GM19452 (cell line): Measurements from ENCODE around the gene UBA52.

ENCODE experiments used
- ATAC-seq: cut with Tn5 transposase; IDR thresholded peaks from one replicate; pipeline ENCODE4 v1.9.1; 2021; ENCODE audit not compliant: unreplicated experiment

Gene UBA52

DNA sequence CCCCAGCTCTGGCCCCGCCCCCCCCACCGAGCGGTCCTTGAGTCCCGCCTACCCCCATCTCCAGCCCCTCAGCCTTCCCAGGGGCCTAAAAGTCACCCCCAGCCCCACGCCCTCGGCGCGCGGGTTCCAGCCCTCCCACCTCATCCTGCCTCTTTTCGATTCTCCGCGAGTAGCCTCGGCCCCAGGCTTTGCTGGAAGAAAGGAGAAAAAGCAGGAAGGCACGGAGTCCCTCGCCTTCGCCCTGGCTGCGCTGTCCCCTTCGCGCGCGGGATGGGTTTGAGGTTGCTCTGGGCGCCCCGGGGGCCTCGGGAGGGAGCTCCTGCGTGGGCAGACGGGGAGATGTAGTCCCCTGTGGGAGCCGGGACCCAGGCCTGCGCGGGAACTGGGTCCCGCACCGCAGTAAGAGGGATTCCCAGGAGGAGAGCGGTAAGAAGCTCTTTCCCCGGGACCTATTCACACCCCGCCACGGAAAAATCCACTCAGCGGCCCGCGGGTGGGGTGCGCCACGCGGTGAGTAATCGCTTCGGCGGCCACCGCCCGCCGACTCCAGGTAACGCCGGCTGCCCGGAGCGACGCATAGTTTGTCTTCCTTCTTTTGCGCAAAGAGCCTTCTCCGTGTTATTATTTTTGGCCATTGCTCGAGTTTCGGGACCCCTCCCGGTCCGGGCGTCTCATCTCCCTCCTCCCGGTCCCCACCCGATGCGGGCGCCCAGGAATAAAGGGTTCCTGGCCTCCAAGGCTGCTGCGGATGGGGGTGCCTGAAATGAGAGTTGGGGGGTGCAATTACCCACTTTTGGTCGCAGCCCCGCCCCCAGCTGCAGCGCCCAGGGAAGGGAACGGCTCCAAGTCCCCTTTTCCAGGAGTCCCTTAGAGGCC lies 35.8 kb downstream of the UBA52 start:
- no peak for ATAC-seq

DNA sequence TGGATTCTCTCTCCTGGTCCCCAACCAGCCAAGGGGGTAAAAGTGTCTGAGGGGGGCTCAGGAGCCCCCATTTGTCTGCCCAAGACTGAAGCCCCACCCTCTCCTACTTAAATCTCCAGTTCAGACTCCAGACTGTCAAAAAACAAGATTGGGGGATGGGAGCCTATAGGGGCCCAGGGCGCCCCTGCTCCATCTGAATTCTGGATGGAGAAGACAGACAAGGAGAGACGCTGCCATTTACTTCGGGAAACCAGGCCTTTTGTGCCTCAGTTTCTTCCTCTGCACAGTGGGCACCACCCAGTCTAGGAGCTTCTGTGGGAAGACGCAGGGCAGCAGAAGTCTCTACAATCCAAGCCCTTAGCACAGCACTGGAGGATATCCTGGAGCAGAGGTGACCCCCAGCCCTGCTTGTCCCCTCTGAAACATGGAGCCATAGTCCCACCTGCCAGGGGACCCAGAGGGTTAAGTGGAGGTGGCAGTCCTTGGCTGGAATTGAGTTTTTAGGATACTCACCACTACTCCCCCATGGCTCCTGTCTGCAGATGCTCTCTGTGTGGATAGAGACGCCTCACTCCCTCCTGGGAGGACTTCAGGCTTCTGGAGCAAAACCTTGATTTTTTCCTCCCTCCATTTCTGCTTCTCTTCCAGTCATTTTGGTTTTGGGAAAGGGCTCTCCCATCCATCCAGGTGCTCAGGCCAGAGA lies 36.6 kb downstream of the UBA52 start:
- no peak for ATAC-seq

DNA sequence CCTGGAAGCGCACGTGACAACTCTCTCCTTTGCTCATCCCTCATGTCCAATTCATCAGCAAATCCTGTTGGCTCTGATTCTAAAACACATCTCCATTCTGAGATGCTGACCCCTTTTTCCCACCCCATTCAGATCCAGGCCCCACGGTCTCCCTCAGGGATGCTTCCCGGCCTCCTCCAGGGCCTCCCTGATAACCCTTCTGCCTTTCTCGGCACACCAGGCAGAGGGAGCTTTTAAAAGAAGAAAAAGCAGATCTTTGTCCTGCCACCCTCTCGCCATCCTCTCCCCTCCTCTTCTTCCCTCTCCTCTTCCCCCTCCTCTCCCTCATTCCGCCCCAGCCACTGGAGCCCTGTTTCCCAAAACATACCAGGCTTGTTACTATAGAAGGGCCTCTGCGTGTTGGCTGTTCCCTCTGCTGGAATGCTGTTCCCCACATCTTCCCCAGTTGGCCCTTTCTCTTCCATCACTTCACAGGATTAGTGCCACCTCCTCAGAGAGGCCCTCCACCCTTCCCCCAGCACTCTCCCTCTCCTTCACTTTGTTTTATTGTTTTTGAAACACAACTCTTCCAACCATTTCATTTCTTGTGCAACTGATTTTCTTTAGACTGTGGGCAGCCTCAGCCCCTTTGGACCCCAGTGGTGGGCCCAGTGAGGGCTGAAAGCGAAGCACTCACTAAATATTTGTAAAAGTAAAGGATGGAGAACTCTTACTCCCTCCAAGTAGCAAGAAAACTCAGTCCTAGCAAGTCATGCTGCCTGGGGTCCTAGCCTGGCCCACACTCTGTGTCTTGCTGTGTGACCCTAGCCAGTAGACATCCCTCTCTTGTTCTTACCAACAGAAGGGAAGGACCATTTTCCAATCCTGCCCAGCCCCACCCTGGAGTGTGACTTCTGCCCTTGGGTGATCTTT lies 37.4 kb downstream of the UBA52 start:
- no peak for ATAC-seq

DNA sequence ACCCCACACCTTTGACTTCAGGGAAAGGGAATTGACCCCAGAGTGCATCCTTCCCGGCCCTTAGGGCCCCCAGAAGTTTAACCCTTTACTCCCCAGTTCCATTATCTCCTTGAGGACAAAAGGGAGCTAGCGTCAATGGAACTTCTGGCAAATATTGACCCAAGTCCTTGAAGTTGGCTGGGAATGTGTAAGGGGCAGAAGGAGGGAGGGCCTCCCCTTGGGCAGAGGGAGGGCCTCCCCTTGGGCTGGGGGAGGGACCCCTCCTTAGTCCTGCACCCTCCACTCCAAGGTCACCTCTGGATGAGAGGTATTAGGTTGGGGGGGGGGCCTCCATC lies 38.0 kb downstream of the UBA52 start:
- no peak for ATAC-seq

DNA sequence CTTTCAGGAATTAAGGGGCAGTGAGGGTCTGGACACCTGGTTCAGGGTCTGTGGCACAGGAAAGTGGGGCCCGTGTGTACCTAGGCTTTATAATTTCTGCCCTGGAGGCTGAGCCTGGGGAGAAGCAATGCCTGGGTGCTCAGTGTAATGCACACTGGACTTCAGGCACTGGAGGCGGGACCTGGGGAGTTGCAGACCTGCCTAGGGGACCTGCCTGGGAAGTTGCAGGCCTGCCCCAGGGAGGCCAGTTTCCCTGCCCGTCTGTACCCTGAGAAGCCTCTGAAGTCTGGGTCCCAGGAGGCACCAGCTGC lies 38.5 kb downstream of the UBA52 start:
- ATAC-seq: no peak

DNA sequence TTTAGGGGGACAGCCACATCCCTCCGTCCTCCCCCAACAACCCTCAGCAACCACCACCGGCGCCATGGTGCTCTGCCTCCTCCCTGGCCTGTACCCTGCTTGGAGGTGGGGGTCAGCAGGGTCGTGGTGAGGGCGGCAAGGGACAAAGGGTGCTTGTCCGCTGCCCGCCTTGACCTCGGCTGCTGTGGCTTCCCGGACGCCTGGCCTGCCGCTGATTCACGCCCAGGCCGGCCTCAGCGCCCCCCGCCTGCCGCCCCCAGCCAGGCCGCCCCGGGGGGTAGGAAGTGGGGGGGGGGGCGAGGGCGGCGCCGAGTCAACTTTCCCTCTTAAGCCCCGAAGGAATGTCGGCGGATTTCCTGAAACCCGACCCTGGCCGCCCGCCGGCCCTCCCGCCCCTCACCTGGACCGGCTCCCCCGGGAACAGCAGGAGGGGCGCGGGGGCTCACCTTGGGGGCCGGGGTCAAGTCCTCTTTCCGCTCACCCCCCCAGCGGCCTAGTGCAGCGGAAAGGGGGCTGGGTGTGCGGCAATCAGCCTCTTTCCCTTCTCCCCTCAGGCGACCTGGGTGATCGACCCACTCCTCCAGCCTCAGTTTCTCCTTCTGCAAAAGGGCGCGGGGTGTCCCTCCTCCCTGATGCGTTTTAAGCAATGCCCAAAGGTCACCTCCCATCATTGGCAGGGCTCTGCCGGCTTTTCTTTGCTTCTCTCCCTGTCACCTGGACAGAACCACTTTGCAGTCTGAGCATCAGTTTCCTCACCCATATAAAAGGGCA lies 39.1 kb downstream of the UBA52 start:
- no peak for ATAC-seq

DNA sequence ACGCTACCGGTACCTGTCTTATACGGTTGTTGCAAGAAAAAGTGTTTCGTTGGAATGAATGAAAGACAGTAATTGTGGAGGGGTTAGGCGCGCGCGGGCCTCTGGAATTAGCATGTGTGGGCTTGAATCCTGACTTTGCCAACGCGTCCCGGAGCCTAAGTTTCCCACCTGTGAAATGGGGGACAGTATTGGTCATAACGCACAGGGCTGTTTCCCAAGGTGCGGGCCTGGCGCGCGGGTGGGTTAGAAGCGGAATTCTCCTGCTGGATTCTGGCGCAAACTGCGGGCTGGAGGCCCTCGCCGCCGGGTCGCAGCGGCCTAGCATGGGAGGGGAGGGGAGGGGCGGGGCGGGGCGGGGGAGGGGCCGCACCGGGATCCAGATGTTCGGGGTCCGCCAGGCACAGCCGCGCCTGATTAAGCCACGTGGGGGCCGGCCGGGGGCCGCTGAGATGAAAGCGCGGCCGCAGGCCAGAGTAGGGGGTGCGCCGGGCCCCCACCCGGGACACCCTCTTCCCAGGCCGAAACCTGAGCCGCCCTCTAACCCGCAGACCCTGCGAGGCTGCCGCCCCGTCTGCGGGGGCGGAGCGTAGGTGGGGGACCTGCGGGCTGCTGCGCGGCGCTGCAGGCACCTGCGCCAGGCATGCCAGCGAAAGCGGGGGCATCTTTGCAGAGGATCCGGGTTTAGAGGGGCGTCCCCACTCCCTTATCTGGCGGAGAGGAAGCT lies 39.8 kb downstream of the UBA52 start:
- no peak for ATAC-seq

DNA sequence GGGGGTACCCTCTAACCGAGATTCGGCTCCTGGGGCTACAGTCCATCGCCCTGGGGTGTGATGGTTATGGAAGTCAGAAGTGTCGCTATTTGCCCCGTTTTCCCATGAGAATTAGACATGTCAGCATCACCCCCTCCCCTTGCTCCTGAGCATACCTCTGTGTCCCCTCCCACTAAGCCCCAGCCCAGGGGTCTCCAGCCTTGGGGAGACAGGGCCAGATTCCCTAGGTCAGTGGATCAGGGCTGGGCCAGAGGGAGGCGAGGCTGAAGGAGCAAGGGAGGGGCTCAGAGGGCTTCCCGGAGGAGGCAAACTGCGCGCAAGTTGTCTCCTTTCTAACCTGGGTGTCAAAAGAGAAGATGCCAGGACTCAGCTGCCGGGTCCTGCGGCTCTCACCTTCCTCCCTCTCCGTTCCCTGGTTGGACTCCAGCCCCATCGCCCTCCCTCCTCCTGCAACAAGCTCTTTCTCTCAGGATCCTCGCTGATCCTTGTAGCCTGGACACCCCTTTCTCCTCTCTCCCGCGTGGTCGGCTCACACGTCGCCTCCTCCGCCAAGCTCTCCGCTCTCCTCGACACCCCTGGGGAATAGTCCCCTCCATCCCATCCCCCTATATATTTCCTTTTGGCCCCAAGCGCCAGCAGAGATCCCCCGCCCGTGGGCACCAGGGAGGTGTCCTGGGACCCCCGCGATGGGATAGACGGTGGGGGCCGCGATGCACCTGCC lies 40.6 kb downstream of the UBA52 start:
- no peak for ATAC-seq

DNA sequence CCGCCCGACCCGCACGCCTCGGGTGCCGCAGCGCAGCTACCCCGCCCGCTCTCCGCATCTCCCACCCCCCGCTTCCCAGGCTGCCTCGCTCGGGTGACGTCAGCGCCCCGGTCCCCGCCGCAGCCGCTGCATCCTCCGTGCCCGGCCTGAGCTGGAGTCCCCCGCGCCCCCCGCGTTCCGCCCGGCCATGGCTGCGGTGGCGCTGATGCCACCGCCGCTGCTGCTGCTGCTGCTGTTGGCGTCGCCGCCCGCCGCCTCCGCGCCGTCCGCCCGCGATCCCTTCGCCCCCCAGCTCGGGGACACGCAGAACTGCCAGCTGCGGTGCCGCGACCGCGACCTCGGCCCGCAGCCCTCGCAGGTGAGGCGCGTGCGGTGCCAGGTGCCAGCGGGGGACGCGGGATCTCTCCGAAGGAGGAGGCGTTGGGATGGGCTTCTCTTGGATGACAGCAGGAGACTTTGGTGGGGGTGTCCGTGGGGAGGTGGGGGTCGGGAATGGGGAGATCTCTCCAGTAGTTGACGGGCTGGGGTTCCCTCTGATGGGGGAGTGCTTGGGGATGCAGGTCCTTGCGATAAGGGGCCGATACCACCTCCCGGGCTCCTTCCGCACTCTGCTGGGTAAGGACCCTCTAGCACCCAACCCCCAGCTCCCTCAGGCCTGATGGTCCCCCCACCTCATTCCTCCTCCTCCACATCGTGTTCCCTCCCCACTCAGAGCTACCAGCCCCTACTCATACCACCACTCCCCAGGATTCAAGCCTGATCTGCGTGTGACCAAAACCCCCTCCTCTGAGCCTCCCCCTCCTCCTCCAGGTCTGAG lies 41.3 kb downstream of the UBA52 start, which contains the start of gene TMEM59L:
Gene TMEM59L, plus strand, starts transcription at position 99 of the 817 bp plus-strand sequence. Its CDS starts 89 bp downstream, at position 188.
- ATAC-seq: no peak

DNA sequence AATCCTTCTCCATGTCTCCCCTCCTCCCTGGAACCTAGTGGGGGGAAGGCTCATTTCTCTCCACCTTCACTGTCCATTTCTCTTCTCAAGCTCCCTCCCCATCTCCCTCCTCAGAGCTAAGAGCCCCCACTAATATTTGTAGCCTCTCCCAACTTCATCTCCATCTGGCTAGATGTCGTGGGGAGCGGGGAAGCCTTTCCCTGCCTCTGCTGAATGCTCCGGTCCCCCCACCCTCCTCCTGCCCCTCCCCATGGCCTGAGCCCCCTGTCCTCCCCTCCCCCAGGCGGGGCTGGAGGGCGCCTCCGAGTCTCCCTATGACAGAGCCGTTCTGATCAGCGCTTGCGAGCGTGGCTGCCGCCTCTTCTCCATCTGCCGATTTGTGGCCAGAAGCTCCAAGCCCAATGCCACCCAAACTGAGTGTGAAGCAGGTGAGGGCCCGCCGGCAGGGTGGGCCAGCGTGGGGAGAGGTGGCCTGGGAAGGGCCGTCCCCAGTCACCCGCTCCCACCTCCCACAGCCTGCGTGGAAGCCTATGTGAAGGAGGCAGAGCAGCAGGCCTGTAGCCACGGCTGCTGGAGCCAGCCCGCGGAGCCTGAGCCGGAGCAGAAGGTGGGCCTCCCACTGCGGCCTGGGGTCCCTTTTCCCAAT lies 42.1 kb downstream of the UBA52 start:
- no peak for ATAC-seq

DNA sequence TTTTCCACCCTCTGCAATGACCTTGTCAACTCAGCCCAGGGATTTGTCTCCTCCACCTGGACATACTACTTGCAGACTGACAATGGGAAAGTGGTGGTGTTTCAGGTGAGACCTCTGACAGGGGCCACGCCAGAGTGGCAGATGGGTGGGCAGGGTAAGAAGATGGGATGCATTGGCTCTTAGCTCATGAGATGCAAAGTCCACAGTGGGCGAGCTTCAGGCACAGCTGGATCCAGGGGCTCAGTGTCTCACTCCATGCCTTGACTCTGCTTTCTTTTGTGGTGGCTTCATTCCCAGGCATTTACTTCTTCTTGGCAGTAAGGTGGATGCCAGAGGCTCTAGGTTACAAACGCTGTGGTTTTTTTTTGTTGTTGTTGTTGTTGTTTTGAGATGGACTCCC lies 44.4 kb downstream of the UBA52 start:
- no peak for ATAC-seq

DNA sequence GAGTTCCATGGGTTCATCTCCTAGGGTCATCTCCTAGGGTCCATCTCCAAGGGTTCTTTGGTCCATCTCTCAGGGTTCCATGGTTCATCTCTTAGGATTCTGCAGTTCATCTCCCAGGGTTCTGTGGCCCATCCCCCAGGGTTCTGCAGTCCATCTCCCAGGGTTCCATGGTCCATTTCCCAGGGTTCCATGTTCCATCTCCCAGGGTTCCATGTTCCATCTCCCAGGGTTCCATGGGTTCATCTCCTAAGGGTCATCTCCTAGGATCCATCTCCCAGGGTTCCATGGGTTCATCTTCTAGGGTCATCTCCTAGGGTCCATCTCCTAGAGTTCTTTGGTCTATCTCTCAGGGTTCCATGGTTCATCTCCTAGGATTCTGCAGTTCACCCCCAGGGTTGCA lies 45.9 kb downstream of the UBA52 start:
- no peak for ATAC-seq

DNA sequence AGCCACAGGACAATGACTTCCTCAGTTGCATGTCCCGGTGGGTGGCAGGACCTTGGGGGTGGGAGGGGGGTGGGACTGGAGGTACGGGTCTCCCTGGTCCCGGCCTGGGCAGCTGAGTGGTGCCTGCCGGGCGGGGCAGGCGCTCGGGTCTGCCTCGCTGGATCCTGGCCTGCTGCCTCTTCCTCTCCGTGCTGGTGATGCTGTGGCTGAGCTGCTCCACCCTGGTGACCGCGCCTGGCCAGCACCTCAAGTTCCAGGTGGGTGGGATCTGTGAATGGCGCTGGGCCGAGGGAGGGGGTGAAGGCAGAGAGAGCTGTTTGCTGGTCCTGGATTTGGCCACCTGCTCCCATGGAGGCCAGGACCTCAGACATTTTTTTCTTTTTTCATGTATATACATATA lies 46.6 kb downstream of the UBA52 start:
- ATAC-seq: no peak

DNA sequence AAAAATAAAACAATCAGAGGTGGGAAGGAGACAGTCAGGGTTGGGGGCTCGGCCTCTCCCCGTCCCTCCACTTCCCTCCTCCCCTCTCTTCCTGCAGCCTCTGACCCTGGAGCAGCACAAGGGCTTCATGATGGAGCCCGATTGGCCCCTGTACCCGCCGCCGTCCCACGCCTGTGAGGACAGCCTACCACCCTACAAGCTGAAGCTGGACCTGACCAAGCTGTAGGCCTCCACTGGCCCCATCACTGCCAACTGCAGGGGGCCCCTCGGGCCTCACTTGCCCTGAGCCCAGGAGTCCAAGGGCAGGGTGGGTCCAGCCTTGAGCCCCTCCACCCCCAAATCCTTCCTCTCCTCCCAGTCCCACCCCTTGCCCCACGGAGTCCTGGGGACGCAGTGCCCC lies 48.7 kb downstream of the UBA52 start:
- ATAC-seq: no peak

DNA sequence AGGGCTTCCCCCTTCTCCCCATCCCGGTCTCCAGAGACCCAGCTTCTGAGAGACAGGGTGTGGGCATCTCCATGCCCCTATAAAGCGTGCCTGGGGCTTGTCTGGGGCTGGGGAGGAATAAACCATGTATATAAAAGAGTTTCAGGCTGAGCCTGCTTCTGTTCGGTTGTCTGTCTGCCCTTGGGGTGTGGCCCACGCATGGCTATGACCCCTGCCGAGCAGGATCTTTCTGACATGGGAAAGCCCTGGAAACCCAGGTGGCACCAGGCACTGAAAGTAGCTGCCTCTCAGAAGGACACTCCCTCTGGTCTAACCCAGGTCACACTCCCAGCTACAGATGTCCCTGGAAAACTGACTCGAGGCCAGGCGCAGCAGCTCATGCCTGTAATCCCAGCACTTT lies 49.2 kb downstream of the UBA52 start:
- ATAC-seq: no peak

DNA sequence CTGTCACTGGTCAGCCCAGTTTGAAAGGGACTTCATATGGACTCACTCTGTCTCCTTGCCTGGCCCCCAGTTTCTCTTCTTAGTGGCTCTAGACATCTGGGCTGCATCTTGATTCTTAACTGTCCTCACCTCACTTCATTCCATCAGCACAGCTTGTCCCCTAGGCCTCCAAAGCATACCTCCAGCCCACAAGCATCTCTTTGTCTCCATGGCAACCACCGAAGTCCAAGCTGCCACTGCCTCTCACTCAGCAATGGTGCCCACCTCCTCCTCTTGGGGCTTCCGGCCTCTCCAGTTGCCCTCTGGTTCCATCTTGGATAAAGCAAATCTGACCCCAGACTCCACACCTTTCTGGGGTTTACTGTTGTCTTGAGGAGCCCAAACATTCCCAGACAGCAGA lies 55.2 kb downstream of the UBA52 start:
- ATAC-seq: no peak
